H1 (cell line): ENCODE measurements around the gene COL25A1. TPM values are rescaled to one million over a fixed set of nuclear protein-coding genes. Genes with fewer than 3 reads are reported as not detected.

ENCODE experiments used
- GABPA ChIP-seq: IDR thresholded peaks from 2 replicates; pipeline ENCODE4 v1.6.1; 2011; ENCODE audit warnings: mild to moderate bottlenecking, low read length, moderate library complexity, borderline replicate concordance; ENCODE audit not compliant: insufficient read depth
- SAP30 ChIP-seq: fragments of 300-600 bp; sonication (generic); IDR thresholded peaks from 2 replicates; pipeline ENCODE4 v1.7.1; 2012; ENCODE audit warnings: low read length, moderate library complexity, mild to moderate bottlenecking, inconsistent platforms; ENCODE audit not compliant: insufficient read depth, insufficient replicate concordance
- polyA plus RNA-seq, 7 experiments: library from polyadenylated mRNA; depleted of rRNA in 3 of 7; stranded (reverse) in 5 of 7; unstranded in 2 of 7; fragments of >200 nt in 5 of 7; fragments of 200-250 nt in 2 of 7; gene quantifications; 1 replicate in 5 of 7; 2 replicates in 1 of 7; 4 replicates in 1 of 7; pipeline versions ENCODE4 v1.2.1 to v1.2.3, GENCODE V29; 2011 to 2013; ENCODE audit warnings: missing spikeins in 2 of 7, mixed read lengths in 2 of 7
- total RNA-seq: library from RNA; stranded (reverse); fragmentation: NEBNext Ultra II Directional; extraction: Animal tissue kit (Norgen Biotek cat#: 25700); gene quantifications from 2 replicates; pipeline ENCODE4 v1.2.1, GENCODE V29; 2021

The COL25A1 gene
- total and polyA plus RNA-seq, 2 of the 8 experiments (the other 6 are each of a cell fraction or from before 2014, with no cell fraction given) = 1.1 to 8.3 TPM

DNA sequence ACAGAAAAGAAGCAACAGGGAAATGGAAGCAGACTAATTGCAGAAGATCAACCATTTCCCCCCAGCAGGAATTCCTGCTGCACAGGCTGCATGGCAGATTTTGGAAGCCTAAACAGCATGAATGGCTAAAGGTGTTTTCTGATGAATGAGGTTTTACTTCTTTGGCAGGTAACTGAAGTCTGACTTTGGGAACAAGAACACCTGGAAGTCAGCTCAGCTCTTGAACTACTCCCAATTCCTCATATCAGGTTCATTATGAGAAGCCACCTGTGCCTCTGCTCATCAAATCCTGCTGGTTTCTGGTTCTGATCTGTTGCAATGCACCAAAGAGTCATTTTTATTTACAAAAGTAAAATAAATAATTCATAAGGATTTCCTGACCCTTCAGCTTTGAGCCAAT, 139.0 kb downstream of the COL25A1 start (continued):
- no peak for TF ChIP-seq GABPA
- no peak for TF ChIP-seq SAP30
